A673 (cell line): ENCODE results near the gene FCF1. TPM values are rescaled to one million over a fixed set of nuclear protein-coding genes. Genes with fewer than 3 reads are reported as not detected.

Experiments used
- BruUV-seq: library from RNA; stranded (reverse); fragments of 400-500 nt; replicated peaks from 2 replicates; lab custom pipeline; 2021; lab: Mats Ljungman, UMichigan
- CTCF ChIA-PET: fragments of 300-600 bp; sonication (Branson Sonifier 250); formaldehyde crosslinking; loops from one replicate; lab custom pipeline; 2022; ENCODE audit warnings: antibody characterized with exemption; lab: Charles Lee
- POLR2A ChIA-PET: fragments of 300-600 bp; sonication (Branson Sonifier 250); formaldehyde crosslinking; loops from one replicate; lab custom pipeline; 2022; ENCODE audit warnings: antibody characterized with exemption; ENCODE audit not compliant: low non-redundant PET; lab: Charles Lee
- DNase-seq: peaks from one replicate; pipeline ENCODE4 v3.0.0-alpha.2; 2015; ENCODE audit warnings: low spot score
- H3K27ac ChIP-seq: fragments of 200-600 bp; sonication (generic); 2 replicates; pipeline ENCODE4 v1.5.1; 2016; ENCODE audit warnings: mixed run types, low read depth, mild to moderate bottlenecking, mixed read lengths, antibody characterized with exemption, low read length; ENCODE audit not compliant: poor library complexity, severe bottlenecking
- H3K27me3 ChIP-seq: fragments of 200-600 bp; sonication (generic); replicated peaks from 2 replicates; pipeline ENCODE4 v1.6.1; 2017; ENCODE audit warnings: mixed run types, low read depth, mild to moderate bottlenecking, mixed read lengths, antibody characterized with exemption, low read length; ENCODE audit not compliant: insufficient read depth, poor library complexity
- H3K36me3 ChIP-seq: fragments of 200-600 bp; sonication (generic); 2 replicates; pipeline ENCODE4 v1.6.1; 2016; ENCODE audit warnings: mixed run types, mild to moderate bottlenecking, mixed read lengths, antibody characterized with exemption, low read length; ENCODE audit not compliant: insufficient read depth, poor library complexity, severe bottlenecking
- H3K4me1 ChIP-seq: fragments of 200-600 bp; sonication (generic); 2 replicates; pipeline ENCODE4 v1.6.1; 2017; ENCODE audit warnings: mixed run types, mild to moderate bottlenecking, mixed read lengths, antibody characterized with exemption, low read length; ENCODE audit not compliant: insufficient read depth, poor library complexity, severe bottlenecking
- H3K4me3 ChIP-seq: fragments of 200-600 bp; sonication (generic); 2 replicates; pipeline ENCODE4 v1.5.1; 2016; ENCODE audit warnings: low read depth, mixed run types, mild to moderate bottlenecking, mixed read lengths, low read length; ENCODE audit not compliant: poor library complexity, severe bottlenecking
- H3K9me3 ChIP-seq: fragments of 200-600 bp; sonication (generic); 2 replicates; pipeline ENCODE4 v1.6.1; 2016; ENCODE audit warnings: mixed run types, low read depth, mild to moderate bottlenecking, mixed read lengths, antibody characterized with exemption, low read length; ENCODE audit not compliant: poor library complexity, severe bottlenecking
- EZH2 ChIP-seq: fragments of 200-600 bp; sonication (generic); IDR thresholded peaks from 2 replicates; pipeline ENCODE4 v1.6.1; 2017; ENCODE audit warnings: borderline replicate concordance, low read depth, mild to moderate bottlenecking, mixed read lengths, antibody characterized with exemption, low read length; ENCODE audit not compliant: poor library complexity, severe bottlenecking
- intact Hi-C: fragments of 100-400 bp; cut with micrococcal nuclease; formaldehyde crosslinking; loops from one replicate; pipeline ENCODE4 v1.10.0; 2022; ENCODE audit not compliant: unreplicated experiment
- total RNA-seq: library from RNA; stranded (reverse); gene quantifications from 2 replicates; pipeline ENCODE4 v1.2.3, GENCODE V29; 2021
- TF ChIP-seq, protein P1 (sequence below): fragments of 300-800, 200-600 bp; sonication (generic); conservative IDR thresholded peaks from 2 replicates; pipeline ENCODE4 v1.5.1; 2017; ENCODE audit warnings: low read depth, mild to moderate bottlenecking, antibody characterized with exemption, low read length, moderate library complexity, mixed read lengths

Gene FCF1
- total RNA-seq, 1 experiment from 2014 or later = 74.2 TPM

DNA sequence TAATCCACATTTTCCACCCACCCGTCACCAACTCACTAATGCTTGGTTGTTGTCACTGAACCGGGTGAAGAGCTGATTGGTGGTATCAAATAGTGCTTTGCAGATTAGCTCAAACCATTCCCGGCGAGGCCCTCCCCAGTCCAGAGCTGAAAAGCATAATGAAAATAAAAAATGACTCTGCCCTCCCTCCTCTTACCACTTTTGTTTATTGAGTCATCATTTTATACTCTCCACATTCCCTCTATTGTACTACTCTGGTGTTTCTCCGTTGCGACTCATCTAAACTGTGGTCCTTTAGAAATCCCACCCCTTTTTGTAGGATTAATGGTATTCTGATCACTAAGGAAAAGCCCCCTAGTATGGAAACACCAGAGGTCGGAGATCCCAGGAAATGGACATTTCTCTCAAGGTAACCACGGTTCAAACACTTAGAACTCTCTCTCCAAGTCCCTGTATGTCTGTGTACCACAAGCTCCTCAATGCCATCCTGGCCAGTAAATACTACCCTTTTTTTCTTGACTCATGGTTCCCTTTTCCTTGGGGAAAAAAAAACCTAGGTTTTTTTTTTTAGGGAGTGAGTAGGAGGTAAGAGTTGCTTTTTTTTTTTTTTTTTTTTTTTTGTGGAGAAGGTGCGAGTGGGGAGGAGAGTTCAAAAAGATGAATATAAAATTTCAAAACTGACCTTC lies 42.1 kb upstream of the FCF1 start:
- ChIA-PET POLR2A (no interaction called here), CTCF (no interaction called here)
- H3K4me1 ChIP-seq = no peaks in the 10 kb centered on the region
- H3K4me3 ChIP-seq = no peak overlapping the region
- intact Hi-C loops = no loop called here
- no peaks in the 10 kb centered on the region for H3K9me3 ChIP-seq
- peaks cover 67% of the 10 kb centered on the region for H3K36me3 ChIP-seq
- no peak overlapping the region for H3K27ac ChIP-seq
- no peaks in the 10 kb centered on the region for H3K27me3 ChIP-seq
- TF ChIP-seq, protein P1, sequence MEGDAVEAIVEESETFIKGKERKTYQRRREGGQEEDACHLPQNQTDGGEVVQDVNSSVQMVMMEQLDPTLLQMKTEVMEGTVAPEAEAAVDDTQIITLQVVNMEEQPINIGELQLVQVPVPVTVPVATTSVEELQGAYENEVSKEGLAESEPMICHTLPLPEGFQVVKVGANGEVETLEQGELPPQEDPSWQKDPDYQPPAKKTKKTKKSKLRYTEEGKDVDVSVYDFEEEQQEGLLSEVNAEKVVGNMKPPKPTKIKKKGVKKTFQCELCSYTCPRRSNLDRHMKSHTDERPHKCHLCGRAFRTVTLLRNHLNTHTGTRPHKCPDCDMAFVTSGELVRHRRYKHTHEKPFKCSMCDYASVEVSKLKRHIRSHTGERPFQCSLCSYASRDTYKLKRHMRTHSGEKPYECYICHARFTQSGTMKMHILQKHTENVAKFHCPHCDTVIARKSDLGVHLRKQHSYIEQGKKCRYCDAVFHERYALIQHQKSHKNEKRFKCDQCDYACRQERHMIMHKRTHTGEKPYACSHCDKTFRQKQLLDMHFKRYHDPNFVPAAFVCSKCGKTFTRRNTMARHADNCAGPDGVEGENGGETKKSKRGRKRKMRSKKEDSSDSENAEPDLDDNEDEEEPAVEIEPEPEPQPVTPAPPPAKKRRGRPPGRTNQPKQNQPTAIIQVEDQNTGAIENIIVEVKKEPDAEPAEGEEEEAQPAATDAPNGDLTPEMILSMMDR = no peak
- TF ChIP-seq EZH2 = no peak
- no peak for DNase-seq
- no TSS peak for BruUV-seq

DNA sequence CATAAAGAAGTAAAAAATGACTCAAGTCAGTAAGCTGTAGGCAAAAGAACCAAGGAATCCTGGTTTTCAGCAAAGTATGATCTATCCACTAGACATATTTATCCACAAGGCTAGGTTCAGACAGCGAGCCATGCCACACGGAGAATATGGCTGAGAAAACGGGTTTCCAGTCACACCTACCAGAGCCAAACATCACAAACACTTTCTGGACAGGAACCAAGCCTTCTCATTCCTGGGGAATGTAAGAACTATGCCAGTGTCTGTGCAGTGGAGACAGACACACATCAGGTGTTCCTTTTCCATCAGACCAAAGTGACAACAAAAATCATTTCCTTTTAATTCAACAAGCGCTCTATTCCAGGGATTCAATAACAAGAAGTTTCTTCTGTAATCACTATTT lies 41.2 kb upstream of the FCF1 start:
- POLR2A ChIA-PET = no interaction called here
- Histone ChIP-seq H3K4me1 (no peaks in the 10 kb centered on the region), H3K9me3 (no peaks in the 10 kb centered on the region), H3K27ac (no peak overlapping the region), H3K4me3 (no peak overlapping the region), H3K27me3 (no peaks in the 10 kb centered on the region), H3K36me3 (peaks cover 72% of the 10 kb centered on the region)
- no peak for DNase-seq
- BruUV-seq = no TSS peak
- no peak for TF ChIP-seq EZH2
- TF ChIP-seq, protein P1 = no peak
- CTCF ChIA-PET = no interaction called here
- intact Hi-C loops = no loop called here

DNA sequence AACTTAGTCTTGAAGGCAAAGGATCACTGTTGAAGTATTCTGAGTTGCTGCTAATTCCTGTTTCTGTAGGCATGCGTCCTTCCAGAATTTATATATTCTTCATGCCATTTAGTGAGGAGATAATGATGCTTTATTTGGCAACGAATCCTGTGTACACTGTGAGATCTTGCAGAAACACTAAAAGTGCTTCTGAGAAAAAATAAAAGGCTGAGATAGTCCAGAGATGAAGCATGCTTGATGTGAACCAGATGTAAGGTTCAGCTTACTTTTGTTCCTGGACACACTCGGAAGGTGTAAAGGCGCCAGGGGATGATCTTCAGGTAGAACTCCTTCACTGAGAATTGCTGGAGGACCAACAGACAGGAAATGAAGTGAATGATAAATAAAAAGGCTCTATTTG lies 39.2 kb upstream of the FCF1 start:
- no TSS peak for BruUV-seq
- ChIA-PET POLR2A (no interaction called here), CTCF (no interaction called here)
- Histone ChIP-seq H3K27me3 (no peaks in the 10 kb centered on the region), H3K27ac (no peak overlapping the region), H3K9me3 (no peaks in the 10 kb centered on the region), H3K4me3 (no peak overlapping the region), H3K36me3 (peaks cover 65% of the 10 kb centered on the region), H3K4me1 (no peaks in the 10 kb centered on the region)
- no peak for DNase-seq
- TF ChIP-seq, protein P1 = no peak
- no peak for TF ChIP-seq EZH2
- intact Hi-C loops = no loop called here
